Inferior parietal cortex (tissue), 1 donor: ENCODE measurements around the gene FTSJ1.
"Not testable (repeated sequence)": the region's sequence is repeated elsewhere in the genome, so short reads cannot be mapped to it uniquely, and the experiment has no call there.

ENCODE experiments used
- DNase-seq: peaks from one replicate; pipeline ENCODE4 v3.0.0-alpha.2; 2016; ENCODE audit errors: extremely low spot score

FTSJ1 gene

DNA sequence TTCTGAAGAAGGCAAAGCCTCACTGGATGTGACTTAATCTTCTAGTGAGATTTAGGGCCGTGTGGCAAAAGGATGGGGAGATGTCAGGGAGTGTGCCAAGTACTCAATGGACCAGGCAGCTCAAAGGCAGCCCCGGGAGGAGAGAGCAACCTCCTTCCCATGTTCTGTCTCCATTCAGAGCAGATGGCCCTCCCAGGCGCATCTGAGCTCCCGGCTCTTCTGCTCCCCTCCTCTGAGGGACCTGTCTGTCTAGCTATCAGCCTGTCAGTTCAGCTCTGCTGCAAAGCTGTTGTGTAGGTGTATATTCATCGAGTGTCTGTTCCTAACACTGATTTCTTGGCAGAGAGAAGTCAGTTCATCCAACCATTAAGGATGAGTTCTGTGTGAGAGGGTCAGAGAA lies 21.9 kb downstream of the FTSJ1 start:
- DNase-seq = no peak

DNA sequence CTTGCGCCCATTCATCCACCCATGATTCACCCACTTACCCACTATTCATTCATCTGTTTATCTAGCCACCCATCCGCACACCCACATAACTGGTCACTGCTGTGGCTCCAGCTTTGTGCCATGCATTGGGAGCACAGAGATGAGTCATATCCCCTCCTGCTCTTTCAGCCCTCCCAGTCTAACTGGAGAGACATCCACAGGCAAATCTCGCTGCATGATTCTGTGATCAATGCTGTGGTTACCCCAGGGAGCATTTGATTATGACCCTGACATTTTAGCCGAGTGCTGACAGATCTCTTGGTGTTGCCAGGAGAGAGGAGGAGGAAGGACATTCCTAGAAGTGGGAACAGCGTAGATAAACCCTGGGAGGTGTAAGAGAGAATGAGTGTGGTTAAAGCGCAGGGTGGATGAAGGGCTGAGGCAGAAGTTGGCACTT lies 22.4 kb downstream of the FTSJ1 start:
- DNase-seq = no peak

- DNase-seq = no peak
Measured at GRCh38 chrX:48504261-48504660, 28.3 kb downstream of the FTSJ1 start.

- DNase-seq = no peak
Measured at GRCh38 chrX:48505481-48505880, 29.5 kb downstream of the FTSJ1 start.

GRCh38 chrX:48507246-48507645 lies 31.2 kb downstream of the FTSJ1 start:
- no peak for DNase-seq

DNA sequence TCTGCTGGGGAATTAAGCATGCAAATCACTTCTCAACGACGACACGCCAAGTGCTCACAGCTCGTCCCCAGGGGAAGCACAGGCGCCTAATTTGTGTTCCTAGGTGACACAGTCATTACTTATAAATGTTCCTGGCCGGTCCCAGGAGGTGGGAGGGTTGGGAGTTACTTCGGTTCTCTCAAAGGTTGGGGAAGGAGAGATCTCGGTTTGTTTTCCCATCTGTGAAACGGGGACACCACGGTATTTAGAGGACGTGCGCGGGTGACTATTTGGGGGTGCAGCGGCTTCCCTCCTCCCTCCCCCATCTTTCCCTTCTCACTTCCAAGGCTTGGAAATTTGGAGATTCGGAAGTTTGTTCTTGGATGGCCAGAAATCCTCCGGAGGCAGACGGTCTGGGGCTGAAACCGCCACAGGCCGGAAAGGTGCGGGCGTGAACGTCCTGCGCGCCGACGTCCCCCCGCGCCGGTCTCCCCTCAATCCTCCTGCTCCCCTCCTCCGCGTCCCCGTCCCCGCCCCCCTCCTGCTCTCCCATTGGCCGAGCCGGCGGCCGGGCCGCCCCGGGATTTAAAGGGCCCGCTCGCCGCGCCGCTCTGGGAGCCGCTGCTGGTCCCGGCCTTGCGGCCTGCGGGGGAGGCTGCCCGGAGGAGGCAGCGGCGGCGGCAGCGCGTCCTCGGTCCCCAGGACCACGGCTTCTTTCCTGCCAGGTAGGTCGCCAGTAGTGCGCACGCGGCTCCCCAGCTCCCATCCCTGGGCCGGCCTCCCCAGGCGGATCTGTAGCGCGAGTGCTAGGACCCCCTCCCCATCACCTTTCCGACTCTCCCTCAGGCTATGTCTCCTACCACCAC lies 32.6 kb downstream of the FTSJ1 start, which contains the start of gene PORCN:
Gene PORCN (plus strand): TSS at position 593 of the 845 bp plus-strand sequence. CDS start 829 bp downstream, outside the sequence.
- peak; percentile 47 for DNase-seq

DNA sequence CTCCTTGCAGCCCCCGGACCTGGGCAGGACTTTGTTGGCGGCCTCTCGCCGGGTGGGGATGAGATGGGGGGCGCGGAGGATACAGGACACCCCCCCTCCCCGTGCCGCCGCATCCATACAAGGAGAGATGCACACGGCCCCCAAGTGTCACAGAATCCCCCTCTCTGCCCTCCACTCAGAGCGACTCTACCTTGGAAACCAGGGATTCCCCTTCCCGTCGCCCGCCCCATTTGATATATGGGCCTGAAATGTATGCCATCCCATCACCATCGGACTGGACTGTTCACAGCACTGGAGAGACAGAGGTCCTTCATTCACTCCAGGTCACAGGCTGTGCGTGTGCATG lies 33.2 kb downstream of the FTSJ1 start:
- DNase-seq = no peak

- no peak for DNase-seq
Measured at GRCh38 chrX:48509619-48510018, 33.6 kb downstream of the FTSJ1 start.

DNA sequence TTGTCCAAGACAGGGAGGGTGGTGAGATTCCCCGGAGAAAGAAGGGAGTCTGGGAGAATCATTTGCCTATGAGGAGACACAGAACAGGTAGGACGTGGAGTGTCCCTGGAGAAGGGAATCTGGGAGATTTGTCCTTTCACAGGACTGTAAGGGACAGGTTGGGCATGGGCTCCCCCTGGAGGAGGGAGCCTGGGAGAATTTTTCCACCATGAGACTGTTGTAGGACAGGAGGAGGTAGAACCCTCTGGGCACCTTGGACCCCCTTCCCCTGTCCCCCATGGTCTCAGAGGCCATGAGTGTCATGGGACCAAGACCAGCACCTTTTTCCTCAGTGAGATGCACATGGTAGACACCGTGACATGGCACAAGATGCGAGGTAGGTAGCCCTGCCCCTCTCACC lies 35.6 kb downstream of the FTSJ1 start:
- DNase-seq = no peak

- DNase-seq = no peak
Measured at GRCh38 chrX:48512371-48512935, 36.5 kb downstream of the FTSJ1 start.

- no peak for DNase-seq
Measured at GRCh38 chrX:48513670-48514069, 37.7 kb downstream of the FTSJ1 start.

DNA sequence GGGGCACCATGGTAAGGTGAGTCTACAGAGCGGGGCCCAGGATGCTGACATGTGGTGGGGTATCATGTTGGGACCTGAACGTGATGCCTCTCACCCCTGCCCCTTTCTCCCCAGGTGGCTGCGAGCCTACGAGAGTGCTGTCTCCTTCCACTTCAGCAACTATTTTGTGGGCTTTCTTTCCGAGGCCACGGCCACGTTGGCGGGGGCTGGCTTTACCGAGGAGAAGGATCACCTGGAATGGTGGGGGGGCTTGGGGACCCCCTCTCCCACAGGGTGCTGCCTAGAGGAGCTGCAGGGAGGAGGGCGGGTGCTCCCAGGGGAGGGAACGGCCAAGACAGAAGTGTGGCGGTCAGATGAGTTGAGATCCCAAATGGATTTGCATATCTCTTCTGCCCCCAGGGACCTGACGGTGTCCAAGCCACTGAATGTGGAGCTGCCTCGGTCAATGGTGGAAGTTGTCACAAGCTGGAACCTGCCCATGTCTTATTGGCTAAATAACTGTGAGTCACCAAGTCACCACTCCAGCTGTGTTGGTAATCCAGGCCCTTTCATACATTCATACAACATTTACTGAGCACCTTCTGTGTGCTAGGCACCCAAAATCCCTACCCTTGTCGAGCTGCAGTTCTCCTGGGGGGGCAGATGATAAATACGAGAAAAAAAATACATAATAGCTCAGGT lies 38.3 kb downstream of the FTSJ1 start:
- DNase-seq = no peak

- DNase-seq = no peak
Measured at GRCh38 chrX:48514868-48515460, 39.0 kb downstream of the FTSJ1 start.

DNA sequence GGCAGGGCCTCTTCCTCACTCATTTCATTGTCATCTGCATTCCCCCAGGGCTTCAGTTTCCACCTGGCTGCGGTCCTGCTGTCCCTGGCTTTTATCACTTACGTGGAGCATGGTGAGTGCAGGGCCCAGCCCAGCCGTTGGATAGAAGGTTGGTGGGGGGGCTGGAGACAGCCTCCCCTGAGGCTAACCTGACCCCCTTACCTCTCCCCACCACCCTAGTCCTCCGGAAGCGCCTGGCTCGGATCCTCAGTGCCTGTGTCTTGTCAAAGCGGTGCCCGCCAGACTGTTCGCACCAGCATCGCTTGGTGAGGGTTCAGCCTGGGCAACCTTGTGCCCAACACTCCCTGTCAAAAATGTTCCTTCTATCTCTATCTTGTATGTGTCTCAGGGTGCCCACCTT lies 39.8 kb downstream of the FTSJ1 start:
- no peak for DNase-seq

DNA sequence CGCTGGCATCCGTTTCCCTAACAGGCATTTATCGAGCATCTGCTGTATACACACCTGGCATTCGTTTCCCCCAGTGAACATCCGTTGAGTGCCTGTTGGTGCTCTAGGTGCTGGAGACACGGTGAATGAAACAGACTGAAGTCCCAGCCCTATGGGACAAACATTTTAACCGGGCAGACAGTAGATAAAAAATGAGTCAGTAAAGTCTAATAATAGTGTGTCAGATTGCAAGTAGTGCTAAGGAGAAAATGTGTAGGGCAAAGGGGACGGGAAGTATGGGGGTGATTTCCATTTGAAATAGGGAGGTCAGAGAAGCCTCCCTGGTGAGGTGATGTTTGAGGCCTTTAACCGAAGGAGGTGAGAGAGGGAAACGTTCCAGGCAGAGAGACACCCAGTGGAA lies 40.3 kb downstream of the FTSJ1 start:
- no peak for DNase-seq

- DNase-seq = no peak
Measured at GRCh38 chrX:48516987-48517386, 41.0 kb downstream of the FTSJ1 start.

DNA sequence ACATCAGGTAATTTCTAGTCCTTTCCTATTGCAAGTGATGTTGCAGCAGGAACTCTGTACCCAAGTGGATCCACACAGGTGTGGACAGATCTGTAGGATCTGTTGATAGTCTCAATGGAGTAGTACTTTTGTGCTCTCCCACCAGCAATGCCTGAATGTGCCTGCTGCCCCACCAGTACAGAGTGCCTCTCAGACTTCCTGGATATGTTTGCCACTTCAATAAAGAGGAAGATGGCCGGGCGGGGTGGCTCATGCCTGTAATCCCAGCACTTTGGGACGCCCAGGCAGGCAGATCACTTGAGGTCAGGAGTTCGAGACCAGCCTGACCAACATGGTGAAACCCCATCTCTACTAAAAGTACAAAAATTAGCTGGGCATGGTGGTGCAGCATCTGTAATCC lies 43.5 kb downstream of the FTSJ1 start:
- not testable (repeated sequence) for DNase-seq

DNA sequence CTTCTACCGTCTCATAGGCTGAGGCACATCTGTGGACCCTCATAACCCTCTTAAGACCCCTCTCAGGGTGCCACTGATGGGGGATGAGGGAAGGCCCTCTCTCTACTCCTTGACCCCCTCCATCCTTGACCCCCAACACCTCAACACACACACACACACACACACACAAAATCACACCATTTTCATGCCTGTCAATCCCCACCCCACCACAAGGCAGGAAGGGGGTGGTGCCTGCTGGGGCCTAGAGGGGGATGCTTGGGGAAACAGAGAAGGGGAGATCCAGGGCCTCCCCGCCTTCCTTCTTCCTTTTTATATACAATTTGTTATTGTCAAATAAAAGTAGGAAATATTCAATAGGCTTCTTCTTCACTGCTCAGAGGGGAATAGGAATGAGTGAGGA lies 44.5 kb downstream of the FTSJ1 start:
- no peak for DNase-seq

- DNase-seq = peak; percentile 10
Measured at GRCh38 chrX:48520976-48521352, 45.0 kb downstream of the FTSJ1 start.

GRCh38 chrX:48521353-48522243 lies 45.6 kb downstream of the FTSJ1 start, which contains the start of gene EBP:
TSS of gene EBP (plus strand) at chrX:48521808. CDS start at chrX:48523772, 1,964 bp downstream.
- DNase-seq = peak; percentile 87

DNA sequence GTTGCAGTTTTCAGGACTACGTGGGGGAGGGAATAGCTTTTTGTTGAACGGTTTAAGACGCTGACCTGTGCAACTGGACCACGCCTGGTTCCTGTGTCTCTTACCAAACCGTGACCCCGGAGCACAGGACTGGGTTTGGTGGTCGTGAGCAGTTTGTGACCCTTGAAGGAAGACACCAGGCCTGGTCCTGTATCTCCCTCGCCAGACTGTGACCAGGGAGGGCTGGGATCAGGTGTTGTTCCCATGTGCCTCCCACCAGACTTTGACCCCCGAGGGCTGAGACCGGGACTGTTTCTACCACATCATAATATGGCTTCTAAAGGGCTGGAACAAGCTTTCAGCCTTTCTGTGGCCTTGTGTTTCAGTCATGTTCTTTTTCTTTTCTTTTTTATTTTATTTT lies 46.3 kb downstream of the FTSJ1 start:
- DNase-seq = no peak
